GM18505 (cell line): ENCODE results near the gene DXO.
A peak's percentile ranks its signal among the peaks of the same experiment; 100 is the strongest.
"Not testable (repeated sequence)": the region's sequence is repeated elsewhere in the genome, so short reads cannot be mapped to it uniquely, and the experiment has no call there.

ENCODE experiments used
- ATAC-seq: cut with Tn5 transposase; IDR thresholded peaks from one replicate; pipeline ENCODE4 v1.9.1; 2021; ENCODE audit not compliant: unreplicated experiment
- POLR2A ChIP-seq: IDR thresholded peaks from 4 replicates; pipeline ENCODE4 v1.6.1; 2011; ENCODE audit warnings: borderline replicate concordance; ENCODE audit not compliant: insufficient read depth, insufficient read length; ENCODE audit errors: extremely low read depth

DXO gene

GRCh38 chr6:31971993-31972708 lies at the start of gene DXO:
TSS of gene DXO (minus strand) at chr6:31972138. CDS start at chr6:31971675, 463 bp downstream.
- TF ChIP-seq POLR2A, result peak; percentile 43
- ATAC-seq, result peak; percentile 84

- not testable (repeated sequence) for ATAC-seq
Measured at GRCh38 chr6:32014547-32014946, 42.6 kb upstream of the DXO start, which contains the start of gene C4B. TSS of gene C4B (plus strand) at chr6:32014795. CDS start at chr6:32014846, 51 bp downstream.

- ATAC-seq, result not testable (repeated sequence)
Measured at GRCh38 chr6:32013738-32014137, 41.8 kb upstream of the DXO start.

- not testable (repeated sequence) for ATAC-seq
Measured at GRCh38 chr6:32012941-32013617, 41.1 kb upstream of the DXO start.

- not testable (repeated sequence) for ATAC-seq
Measured at GRCh38 chr6:32010856-32011530, 39.1 kb upstream of the DXO start.

GRCh38 chr6:32009537-32009936 lies 37.6 kb upstream of the DXO start:
- not testable (repeated sequence) for ATAC-seq

- ATAC-seq, result not testable (repeated sequence)
Measured at GRCh38 chr6:32008616-32009015, 36.7 kb upstream of the DXO start.

GRCh38 chr6:32008037-32008436 lies 36.1 kb upstream of the DXO start:
- ATAC-seq, result not testable (repeated sequence)

GRCh38 chr6:32007086-32007485 lies 35.1 kb upstream of the DXO start:
- not testable (repeated sequence) for ATAC-seq

- not testable (repeated sequence) for ATAC-seq
Measured at GRCh38 chr6:32005991-32006529, 34.1 kb upstream of the DXO start.

GRCh38 chr6:32005538-32005880 lies 33.6 kb upstream of the DXO start:
- ATAC-seq, result not testable (repeated sequence)

- not testable (repeated sequence) for ATAC-seq
Measured at GRCh38 chr6:32004864-32005537, 33.1 kb upstream of the DXO start.

- ATAC-seq, result not testable (repeated sequence)
Measured at GRCh38 chr6:32004393-32004792, 32.5 kb upstream of the DXO start.

- not testable (repeated sequence) for ATAC-seq
Measured at GRCh38 chr6:32003301-32003700, 31.4 kb upstream of the DXO start.

GRCh38 chr6:32002546-32003268 lies 30.8 kb upstream of the DXO start:
- ATAC-seq, result not testable (repeated sequence)

- not testable (repeated sequence) for ATAC-seq
Measured at GRCh38 chr6:31996385-31996784, 24.4 kb upstream of the DXO start.

GRCh38 chr6:31994421-31994820 lies 22.5 kb upstream of the DXO start:
- not testable (repeated sequence) for ATAC-seq

GRCh38 chr6:31989363-31989762 lies 17.4 kb upstream of the DXO start:
- ATAC-seq, result not testable (repeated sequence)

- not testable (repeated sequence) for ATAC-seq
Measured at GRCh38 chr6:31981744-31982143, 9.8 kb upstream of the DXO start, which contains the start of gene C4A. TSS of gene C4A (plus strand) at chr6:31982057. CDS start at chr6:31982108, 51 bp downstream.

- not testable (repeated sequence) for ATAC-seq
Measured at GRCh38 chr6:31980998-31981397, 9.1 kb upstream of the DXO start.
